HepG2 (cell line): ENCODE results near the gene TTC31. TPM values are rescaled to one million over a fixed set of nuclear protein-coding genes. Genes with fewer than 3 reads are reported as not detected.
A peak's percentile ranks its signal among the peaks of the same experiment; 100 is the strongest.

Experiments
- ATF7 ChIP-seq, 2 experiments: fragments of 450-650 bp in 1 of 2; sonication (generic) in 1 of 2; formaldehyde crosslinking in 1 of 2; IDR thresholded peaks; 2 replicates each; pipeline versions ENCODE4 v1.4.0 to v1.6.1; 2016 to 2020; ENCODE audit warnings: antibody characterized with exemption in 1 of 2, mild to moderate bottlenecking in 1 of 2, missing genetic modification reagents in 1 of 2
- BRF2 ChIP-seq: sonication (generic); formaldehyde crosslinking; IDR thresholded peaks from 2 replicates; pipeline ENCODE4 v1.8.1; 2022; ENCODE audit warnings: mild to moderate bottlenecking, missing genetic modification reagents
- CHCHD3 ChIP-seq: sonication (generic); formaldehyde crosslinking; IDR thresholded peaks from 2 replicates; pipeline ENCODE4 v1.8.0; 2022; ENCODE audit warnings: mild to moderate bottlenecking, missing genetic modification reagents, moderate library complexity
- GLI4 ChIP-seq: sonication (generic); formaldehyde crosslinking; IDR thresholded peaks from 2 replicates; pipeline ENCODE4 v1.5.1; 2020; ENCODE audit warnings: missing genetic modification reagents, mild to moderate bottlenecking, moderate library complexity, borderline replicate concordance
- GTF3A ChIP-seq: sonication (generic); formaldehyde crosslinking; conservative IDR thresholded peaks from 2 replicates; pipeline ENCODE4 v1.4.0; 2020; ENCODE audit warnings: mild to moderate bottlenecking, missing genetic modification reagents
- HBP1 ChIP-seq: IDR thresholded peaks from 2 replicates; pipeline ENCODE4 v1.6.1; 2016; ENCODE audit warnings: low read depth, control low read depth
- HIVEP1 ChIP-seq: sonication (generic); formaldehyde crosslinking; IDR thresholded peaks from 2 replicates; pipeline ENCODE4 v1.4.0; 2020; ENCODE audit warnings: mild to moderate bottlenecking, missing genetic modification reagents
- HNF4G ChIP-seq, 2 experiments: sonication (generic) in 1 of 2; formaldehyde crosslinking in 1 of 2; IDR thresholded peaks; 2 replicates each; pipeline versions ENCODE4 v1.4.0 to v1.6.1; 2011 to 2020; ENCODE audit warnings: borderline replicate concordance in 2 of 2, low read depth in 2 of 2, mild to moderate bottlenecking in 2 of 2, low read length in 1 of 2, missing genetic modification reagents in 1 of 2, moderate library complexity in 1 of 2
- MAFF ChIP-seq: IDR thresholded peaks from 2 replicates; pipeline ENCODE4 v1.6.1; 2011; ENCODE audit warnings: low read depth, low read length, improper control_type of control experiment
- MTF2 ChIP-seq: sonication (generic); formaldehyde crosslinking; IDR thresholded peaks from 2 replicates; pipeline ENCODE4 v1.5.0; 2020; ENCODE audit warnings: missing genetic modification reagents, borderline replicate concordance
- NR1H2 ChIP-seq: sonication (generic); formaldehyde crosslinking; IDR thresholded peaks from 2 replicates; pipeline ENCODE4 v1.8.1; 2022; ENCODE audit warnings: low read depth, missing genetic modification reagents, borderline replicate concordance
- PTBP1 ChIP-seq: fragments of 200-400 bp; formaldehyde crosslinking; IDR thresholded peaks from 2 replicates; pipeline ENCODE4 v1.6.1; 2018; ENCODE audit warnings: low read length, low read depth; ENCODE audit not compliant: poor library complexity, severe bottlenecking
- STAT5B ChIP-seq: sonication (generic); formaldehyde crosslinking; IDR thresholded peaks from 2 replicates; pipeline ENCODE4 v1.4.0; 2020; ENCODE audit warnings: missing genetic modification reagents
- TFDP1 ChIP-seq: IDR thresholded peaks from 2 replicates; pipeline ENCODE4 v1.6.1; 2016; ENCODE audit warnings: missing compliant biosample characterization, missing genetic modification reagents, borderline replicate concordance
- THRA ChIP-seq: sonication (generic); formaldehyde crosslinking; IDR thresholded peaks from 2 replicates; pipeline ENCODE4 v1.4.0; 2020; ENCODE audit warnings: missing genetic modification reagents, borderline replicate concordance
- TP53 ChIP-seq: sonication (generic); formaldehyde crosslinking; conservative IDR thresholded peaks from 2 replicates; pipeline ENCODE4 v1.4.0; 2020; ENCODE audit warnings: missing genetic modification reagents
- ZBTB25 ChIP-seq: IDR thresholded peaks from 2 replicates; pipeline ENCODE4 v1.6.1; 2018; ENCODE audit warnings: missing genetic modification reagents
- ZNF441 ChIP-seq: sonication (generic); formaldehyde crosslinking; IDR thresholded peaks from 2 replicates; pipeline ENCODE4 v1.7.0; 2021; ENCODE audit warnings: missing genetic modification reagents, borderline replicate concordance
- ZNF576 ChIP-seq: sonication (generic); formaldehyde crosslinking; IDR thresholded peaks from 2 replicates; pipeline ENCODE4 v1.4.0; 2020; ENCODE audit warnings: mild to moderate bottlenecking, missing genetic modification reagents
- ZNF788 ChIP-seq: sonication (generic); formaldehyde crosslinking; IDR thresholded peaks from 2 replicates; pipeline ENCODE4 v1.5.0; 2020; ENCODE audit warnings: mild to moderate bottlenecking, missing genetic modification reagents, borderline replicate concordance
- polyA plus RNA-seq, 8 experiments: library from polyadenylated mRNA; depleted of rRNA in 3 of 8; stranded (reverse) in 7 of 8; unstranded in 1 of 8; fragments of >200 nt; fragmentation: Illumina TruSeq in 4 of 8; extraction: Trizol in 4 of 8; gene quantifications; 2 replicates each; pipeline versions ENCODE4 v1.2.1 to v1.2.3, GENCODE V29; 2011 to 2016; ENCODE audit warnings: low read depth in 4 of 8, missing spikeins in 1 of 8, mixed read lengths in 1 of 8; ENCODE audit not compliant: insufficient read depth in 1 of 8
- total RNA-seq, 5 experiments: library from RNA; depleted of rRNA; stranded (reverse); fragments of >200 nt; fragmentation: Illumina TruSeq; extraction: Trizol; gene quantifications; 2 replicates each; pipeline ENCODE4 v1.2.3, GENCODE V29; 2016; ENCODE audit warnings: low read depth in 1 of 5

TTC31 gene
- total and polyA plus RNA-seq, 2 of the 13 experiments (the other 11 are each of a cell fraction or from before 2014, with no cell fraction given): 28.3 to 39.5 TPM

- TF ChIP-seq THRA (CRISPR knock-in tag) (no peak), NR1H2 (peak; percentile 63), HNF4G (IDR thresholded peaks at IDR 0.05; ENCODE audit: borderline replicate concordance, low read depth, low read length) (no peak), HNF4G (CRISPR knock-in tag; IDR thresholded peaks at IDR 0.05; ENCODE audit: borderline replicate concordance, low read depth) (peak; percentile 22; the same call in 1 of the 2 replicates), TFDP1 (peak; percentile 10; the same call in 1 of the 2 replicates), ATF7 (IDR thresholded peaks at IDR 0.05) (no peak), ATF7 (CRISPR knock-in tag; IDR thresholded peaks at IDR 0.05) (0 out of 2 replicates have a peak, but pooled peaks have one; percentile 16), ZNF788 (CRISPR knock-in tag) (peak; percentile 37; the same call in 1 of the 2 replicates), MTF2 (CRISPR knock-in tag) (peak; percentile 62; the same call in 1 of the 2 replicates), CHCHD3 (peak; percentile 50; the same call in 1 of the 2 replicates), ZNF441 (CRISPR knock-in tag) (no peak), GLI4 (CRISPR knock-in tag) (no peak; the same call in 1 of the 2 replicates), MAFF (no peak), PTBP1 (peak; percentile 49), TP53 (CRISPR knock-in tag) (peak; percentile 69; the same call in 1 of the 2 replicates), HBP1 (CRISPR knock-in tag) (peak; percentile 32; the same call in 1 of the 2 replicates), STAT5B (0 out of 2 replicates have a peak, but pooled peaks have one; percentile 19), ZBTB25 (CRISPR knock-in tag) (0 out of 2 replicates have a peak, but pooled peaks have one; percentile 4), BRF2 (peak; percentile 57; the same call in 1 of the 2 replicates), HIVEP1 (CRISPR knock-in tag) (no peak), ZNF576 (CRISPR knock-in tag) (peak; percentile 89), GTF3A (0 out of 2 replicates have a peak, but pooled peaks have one; percentile 64)
These were observed 20.0 kb downstream of the TTC31 start (continued) for GRCh38 chr2:74502720-74503505.
